Karpas-422 (cell line): ENCODE results near the gene FBXO28. TPM values are rescaled to one million over a fixed set of nuclear protein-coding genes. Genes with fewer than 3 reads are reported as not detected.

ENCODE experiments used
- DNase-seq: peaks from one replicate; pipeline ENCODE4 v3.0.0-alpha.2; 2015
- H2AFZ ChIP-seq: fragments of 200-600 bp; sonication (generic); 2 replicates; pipeline ENCODE4 v1.6.1; 2014; ENCODE audit warnings: antibody characterized with exemption, low read length, mixed read lengths
- H3K27ac ChIP-seq: fragments of 200-600 bp; sonication (generic); 2 replicates; pipeline ENCODE4 v1.5.1; 2014; ENCODE audit warnings: mild to moderate bottlenecking, low read length, moderate library complexity
- H3K27me3 ChIP-seq: fragments of 200-600 bp; sonication (generic); 2 replicates; pipeline ENCODE4 v1.6.1; 2014; ENCODE audit warnings: low read length, mixed read lengths
- H3K36me3 ChIP-seq: fragments of 200-600 bp; sonication (generic); 2 replicates; pipeline ENCODE4 v1.6.1; 2014; ENCODE audit warnings: low read length, mixed read lengths; ENCODE audit not compliant: insufficient read depth
- H3K4me1 ChIP-seq: fragments of 200-600 bp; sonication (generic); 2 replicates; pipeline ENCODE4 v1.6.1; 2014; ENCODE audit warnings: mild to moderate bottlenecking, low read length, mixed read lengths
- H3K4me2 ChIP-seq: fragments of 200-600 bp; sonication (generic); 2 replicates; pipeline ENCODE4 v1.6.1; 2014; ENCODE audit warnings: low read length, low read depth, mild to moderate bottlenecking; ENCODE audit not compliant: poor library complexity, severe bottlenecking
- H3K4me3 ChIP-seq: fragments of 200-600 bp; sonication (generic); 2 replicates; pipeline ENCODE4 v1.5.1; 2014; ENCODE audit warnings: mild to moderate bottlenecking, antibody characterized with exemption, low read length, mixed read lengths
- H3K79me2 ChIP-seq: fragments of 200-600 bp; sonication (generic); 2 replicates; pipeline ENCODE4 v1.6.1; 2014; ENCODE audit warnings: mild to moderate bottlenecking, low read length, mixed read lengths
- H3K9ac ChIP-seq: fragments of 200-600 bp; sonication (generic); 2 replicates; pipeline ENCODE4 v1.6.0; 2014; ENCODE audit warnings: low read length
- H3K9me2 ChIP-seq: fragments of 200-600 bp; sonication (generic), shearing (Covaris generic); replicated peaks from 2 replicates; pipeline ENCODE4 v1.6.0; 2014; ENCODE audit warnings: mild to moderate bottlenecking, low read length, moderate library complexity; ENCODE audit not compliant: insufficient read depth
- H3K9me3 ChIP-seq: fragments of 300-700, 200-600 bp; sonication (generic); 2 replicates; pipeline ENCODE4 v1.6.1; 2014; ENCODE audit warnings: low read length, mixed read lengths
- H4K20me1 ChIP-seq: fragments of 200-600 bp; sonication (generic); 2 replicates; pipeline ENCODE4 v1.6.1; 2014; ENCODE audit warnings: mild to moderate bottlenecking, antibody characterized with exemption, low read length, low read depth; ENCODE audit not compliant: insufficient read depth
- total RNA-seq: library from RNA; depleted of rRNA; stranded (reverse); fragments of >200 nt; shearing (Covaris generic); gene quantifications from 2 replicates; pipeline ENCODE4 v1.2.3, GENCODE V29; 2014; ENCODE audit warnings: low replicate concordance

Gene FBXO28
- total RNA-seq, 1 experiment from 2014 or later = 33.4 TPM

DNA sequence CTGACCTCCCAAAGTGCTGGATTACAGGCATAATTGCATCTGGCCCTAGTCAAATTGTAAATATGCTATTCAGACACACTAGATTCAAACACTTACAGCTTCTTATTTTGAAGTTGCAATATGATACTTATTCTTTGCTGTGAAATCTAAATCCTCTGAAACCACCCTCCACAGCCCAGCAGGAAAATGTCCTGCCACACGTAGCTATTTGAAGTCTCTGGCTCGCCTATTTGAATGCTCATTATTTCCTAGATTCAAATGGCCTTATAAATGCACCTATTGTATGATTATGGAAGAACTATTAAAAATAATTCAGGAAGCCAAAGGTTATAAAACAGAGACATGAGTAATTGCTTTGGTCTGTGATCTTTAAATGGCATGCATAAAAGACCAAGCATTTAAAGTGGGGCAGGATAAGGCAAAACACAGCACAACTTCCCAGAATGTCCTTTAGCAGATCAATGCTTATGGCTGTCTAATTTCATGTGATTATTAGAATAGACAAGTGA, 26.6 kb upstream of the FBXO28 start:
- Histone ChIP-seq H3K9me3 (no peaks in the 10 kb centered on the region), H3K9ac (no peak overlapping the region), H2AFZ (no peak overlapping the region), H3K36me3 (no peaks in the 10 kb centered on the region), H3K4me2 (no peak overlapping the region), H3K9me2 (no peaks in the 10 kb centered on the region), H3K27ac (no peak overlapping the region), H3K79me2 (no peaks in the 10 kb centered on the region), H3K4me1 (no peaks in the 10 kb centered on the region), H3K4me3 (no peak overlapping the region), H3K27me3 (no peaks in the 10 kb centered on the region), H4K20me1 (no peaks in the 10 kb centered on the region)
- DNase-seq = no peak

DNA sequence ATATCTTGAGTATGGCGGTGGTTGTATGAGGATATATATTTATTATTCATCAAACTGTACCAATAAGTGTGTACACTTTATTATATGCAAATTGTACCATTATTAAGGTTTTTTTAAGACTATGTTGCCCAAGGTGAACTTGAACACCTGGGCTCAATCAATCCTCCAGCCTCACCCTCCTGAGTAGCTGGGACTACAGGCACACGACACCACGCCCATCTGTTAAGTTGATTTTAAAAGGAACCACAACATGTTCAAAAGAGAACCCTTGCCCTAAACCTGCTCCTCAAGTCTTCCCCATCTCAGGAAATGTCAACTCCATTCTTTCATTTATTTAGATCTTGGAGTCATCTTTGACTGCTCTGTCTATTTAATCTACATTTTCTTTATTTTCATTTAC, 24.3 kb upstream of the FBXO28 start:
- no peaks in the 10 kb centered on the region for H3K9me2 ChIP-seq
- no peak overlapping the region for H3K4me3 ChIP-seq
- H3K4me2 ChIP-seq = no peak overlapping the region
- no peak for DNase-seq
- no peaks in the 10 kb centered on the region for H3K4me1 ChIP-seq
- H2AFZ ChIP-seq = no peak overlapping the region
- no peaks in the 10 kb centered on the region for H3K9me3 ChIP-seq
- H3K27ac ChIP-seq = no peak overlapping the region
- H3K79me2 ChIP-seq = no peaks in the 10 kb centered on the region
- H3K9ac ChIP-seq = no peak overlapping the region
- H3K27me3 ChIP-seq = no peaks in the 10 kb centered on the region
- H3K36me3 ChIP-seq = no peaks in the 10 kb centered on the region
- no peaks in the 10 kb centered on the region for H4K20me1 ChIP-seq

DNA sequence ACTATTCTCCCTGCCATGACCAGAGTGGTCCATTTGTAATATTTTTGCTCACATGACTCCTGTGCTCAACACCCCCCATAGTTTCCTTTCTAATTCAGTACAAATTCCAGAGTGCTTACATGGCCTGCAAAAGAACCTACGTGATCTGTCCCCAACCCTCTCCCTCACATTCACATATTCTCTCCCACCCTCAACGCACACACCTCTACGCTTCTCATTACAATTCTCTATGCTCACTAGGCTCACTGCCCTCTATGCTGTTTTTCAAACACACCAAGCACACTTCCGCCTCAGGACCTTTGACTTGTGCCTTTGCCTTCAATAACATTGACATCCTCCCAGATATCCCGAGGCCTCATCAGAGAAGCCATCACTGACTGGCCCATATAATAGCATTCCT, 23.8 kb upstream of the FBXO28 start:
- Histone ChIP-seq H3K27me3 (no peaks in the 10 kb centered on the region), H3K4me3 (no peak overlapping the region), H4K20me1 (no peaks in the 10 kb centered on the region), H3K36me3 (no peaks in the 10 kb centered on the region), H2AFZ (no peak overlapping the region), H3K9ac (no peak overlapping the region), H3K27ac (no peak overlapping the region), H3K4me2 (no peak overlapping the region), H3K9me3 (no peaks in the 10 kb centered on the region), H3K4me1 (no peaks in the 10 kb centered on the region), H3K79me2 (no peaks in the 10 kb centered on the region), H3K9me2 (no peaks in the 10 kb centered on the region)
- DNase-seq = no peak

DNA sequence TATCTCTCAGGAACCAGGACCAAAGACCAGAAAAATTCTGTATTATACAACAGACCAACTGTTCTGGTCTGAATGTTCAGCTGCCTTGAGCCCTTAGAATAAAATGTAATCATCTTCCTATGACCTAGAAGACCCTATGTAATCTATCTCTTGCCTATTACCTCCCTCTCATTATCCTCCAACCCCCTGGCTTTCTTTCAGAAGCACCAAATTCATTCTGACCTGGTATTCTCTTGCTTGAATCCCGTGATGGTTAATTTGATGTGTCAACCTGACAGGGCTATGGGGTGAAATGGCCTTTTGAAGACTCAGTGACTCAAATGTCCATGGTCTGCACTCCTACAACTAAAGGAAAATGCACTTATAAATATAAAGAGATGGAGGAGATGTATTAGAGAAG, 21.8 kb upstream of the FBXO28 start:
- no peak overlapping the region for H3K27ac ChIP-seq
- no peaks in the 10 kb centered on the region for H3K27me3 ChIP-seq
- no peak overlapping the region for H3K4me2 ChIP-seq
- H3K36me3 ChIP-seq = no peaks in the 10 kb centered on the region
- DNase-seq = no peak
- no peak overlapping the region for H3K4me3 ChIP-seq
- H2AFZ ChIP-seq = no peak overlapping the region
- H4K20me1 ChIP-seq = no peaks in the 10 kb centered on the region
- no peaks in the 10 kb centered on the region for H3K79me2 ChIP-seq
- no peaks in the 10 kb centered on the region for H3K9me3 ChIP-seq
- H3K9me2 ChIP-seq = no peaks in the 10 kb centered on the region
- H3K9ac ChIP-seq = no peak overlapping the region
- no peaks in the 10 kb centered on the region for H3K4me1 ChIP-seq

DNA sequence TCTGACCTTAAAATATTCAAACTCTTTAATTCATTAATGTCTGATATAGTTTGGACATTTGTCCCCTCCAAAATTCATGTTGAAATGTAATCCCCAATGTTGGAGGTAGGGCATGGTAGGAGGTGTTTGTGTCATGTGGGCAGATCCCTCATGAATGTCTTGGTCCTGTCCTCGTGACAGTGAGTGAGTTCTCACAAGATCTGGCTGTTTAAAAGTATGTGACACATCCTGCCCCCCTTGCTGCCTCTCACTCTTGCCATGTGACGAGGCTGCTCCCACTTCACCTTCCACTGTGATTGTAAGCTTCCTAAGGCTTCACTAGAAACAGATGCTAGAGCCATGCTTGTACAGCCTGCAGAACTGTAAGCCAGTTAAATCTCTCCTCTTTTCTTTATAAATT, 21.3 kb upstream of the FBXO28 start:
- Histone ChIP-seq H3K4me3 (no peak overlapping the region), H3K9me3 (no peaks in the 10 kb centered on the region), H2AFZ (no peak overlapping the region), H3K9ac (no peak overlapping the region), H3K79me2 (no peaks in the 10 kb centered on the region), H3K27me3 (no peaks in the 10 kb centered on the region), H3K4me1 (no peaks in the 10 kb centered on the region), H3K4me2 (no peak overlapping the region), H3K9me2 (no peaks in the 10 kb centered on the region), H3K36me3 (no peaks in the 10 kb centered on the region), H3K27ac (no peak overlapping the region), H4K20me1 (no peaks in the 10 kb centered on the region)
- DNase-seq = peak; percentile 31

DNA sequence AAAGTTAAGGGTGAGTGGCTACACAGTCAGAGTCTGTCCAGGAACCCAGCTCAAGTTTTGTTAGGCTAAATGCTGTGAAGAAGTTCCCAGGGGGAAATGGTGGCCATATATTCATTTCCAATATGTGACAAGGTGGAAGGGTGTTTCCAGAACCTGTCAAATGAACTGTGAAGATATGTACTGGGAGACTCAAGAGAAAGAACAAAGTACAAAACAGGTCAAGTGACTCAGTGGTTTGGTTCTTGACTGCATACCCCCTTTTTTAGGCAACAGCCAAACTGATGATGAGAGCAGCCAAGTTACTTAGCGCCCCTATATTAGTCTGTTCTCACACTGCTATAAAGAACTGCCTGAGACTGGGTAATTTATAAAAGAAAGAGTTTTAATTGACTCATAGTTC, 18.6 kb upstream of the FBXO28 start:
- Histone ChIP-seq H4K20me1 (no peaks in the 10 kb centered on the region), H3K79me2 (no peaks in the 10 kb centered on the region), H3K4me2 (no peak overlapping the region), H3K9me3 (no peaks in the 10 kb centered on the region), H3K27ac (no peak overlapping the region), H3K9ac (no peak overlapping the region), H3K36me3 (no peaks in the 10 kb centered on the region), H3K27me3 (no peaks in the 10 kb centered on the region), H2AFZ (no peak overlapping the region), H3K4me1 (no peaks in the 10 kb centered on the region), H3K9me2 (no peaks in the 10 kb centered on the region), H3K4me3 (no peak overlapping the region)
- peak; percentile 28 for DNase-seq

DNA sequence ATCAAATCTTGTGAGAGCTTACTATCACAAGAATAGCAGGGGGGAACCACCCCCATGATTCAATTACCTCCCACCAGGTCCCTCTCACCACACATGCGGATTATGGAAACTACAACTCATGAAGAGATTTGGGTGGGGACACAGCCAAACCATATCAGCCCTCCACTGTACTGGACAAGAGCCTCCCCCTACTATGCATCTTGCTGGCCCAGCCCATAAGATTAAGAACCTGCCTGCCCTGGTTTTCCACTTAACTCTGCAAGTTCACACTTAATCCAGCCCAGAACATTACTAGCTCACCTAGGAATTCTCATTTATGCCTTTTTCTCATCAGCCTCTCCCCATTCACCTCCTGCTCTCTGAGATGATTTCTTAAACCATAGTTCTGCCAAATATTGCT, 18.0 kb upstream of the FBXO28 start:
- H3K27me3 ChIP-seq = no peaks in the 10 kb centered on the region
- H3K4me3 ChIP-seq = no peak overlapping the region
- peak; percentile 34 for DNase-seq
- H3K79me2 ChIP-seq = no peaks in the 10 kb centered on the region
- no peaks in the 10 kb centered on the region for H3K9me2 ChIP-seq
- H3K9ac ChIP-seq = no peak overlapping the region
- H4K20me1 ChIP-seq = no peaks in the 10 kb centered on the region
- no peaks in the 10 kb centered on the region for H3K9me3 ChIP-seq
- no peak overlapping the region for H3K4me2 ChIP-seq
- H3K4me1 ChIP-seq = no peaks in the 10 kb centered on the region
- no peaks in the 10 kb centered on the region for H3K36me3 ChIP-seq
- no peak overlapping the region for H2AFZ ChIP-seq
- no peak overlapping the region for H3K27ac ChIP-seq

DNA sequence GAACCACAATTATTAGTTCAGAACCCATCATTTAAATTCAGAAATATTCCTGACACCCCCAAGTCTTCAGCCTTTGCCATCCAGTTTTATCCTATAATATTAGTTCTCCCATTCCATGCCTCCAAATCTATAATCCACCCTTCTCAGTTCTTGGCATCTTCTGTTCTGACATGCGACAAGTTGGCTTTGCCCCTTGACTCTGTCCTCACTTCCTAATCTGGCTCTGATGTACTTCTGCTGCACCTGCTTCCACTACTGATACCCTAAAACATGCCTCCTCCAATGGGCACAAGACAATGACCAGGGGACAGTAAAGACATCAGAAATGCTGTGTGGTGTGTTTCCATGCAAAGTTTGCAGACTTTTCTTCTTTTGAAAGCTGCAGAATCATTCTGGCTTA, 17.1 kb upstream of the FBXO28 start:
- no peak overlapping the region for H3K27ac ChIP-seq
- peak; percentile 17 for DNase-seq
- no peaks in the 10 kb centered on the region for H3K36me3 ChIP-seq
- no peaks in the 10 kb centered on the region for H3K27me3 ChIP-seq
- H3K9ac ChIP-seq = no peak overlapping the region
- H4K20me1 ChIP-seq = no peaks in the 10 kb centered on the region
- no peaks in the 10 kb centered on the region for H3K4me1 ChIP-seq
- no peaks in the 10 kb centered on the region for H3K79me2 ChIP-seq
- no peak overlapping the region for H3K4me3 ChIP-seq
- H3K4me2 ChIP-seq = no peak overlapping the region
- H3K9me3 ChIP-seq = no peaks in the 10 kb centered on the region
- H3K9me2 ChIP-seq = no peaks in the 10 kb centered on the region
- H2AFZ ChIP-seq = no peak overlapping the region

DNA sequence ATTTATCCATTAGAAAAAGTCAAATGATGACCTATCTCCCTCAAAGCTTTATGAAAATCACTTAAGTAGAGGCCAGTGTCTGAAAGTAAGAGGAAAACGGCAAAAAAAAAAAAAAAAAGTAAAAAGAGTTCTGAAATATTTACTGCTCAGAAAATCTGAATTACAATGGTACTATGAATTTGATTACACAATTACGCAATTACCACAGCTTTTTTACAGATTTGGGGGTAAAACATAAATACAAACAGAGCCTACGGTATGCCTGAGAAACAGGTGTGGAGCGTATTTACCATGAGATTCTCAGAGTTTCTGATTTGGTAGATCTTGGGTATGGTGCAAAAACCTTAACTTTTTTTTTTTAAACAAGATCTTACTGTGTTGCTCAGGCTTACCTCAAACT, 15.9 kb upstream of the FBXO28 start:
- no peak overlapping the region for H3K27ac ChIP-seq

More for the DNA sequence above, 15.9 kb upstream of the FBXO28 start:
- Histone ChIP-seq H3K79me2 (no peaks in the 10 kb centered on the region), H3K4me1 (no peaks in the 10 kb centered on the region), H3K4me2 (no peak overlapping the region), H3K36me3 (no peaks in the 10 kb centered on the region), H3K9me3 (no peaks in the 10 kb centered on the region), H2AFZ (no peak overlapping the region), H3K27me3 (no peaks in the 10 kb centered on the region), H3K9me2 (no peaks in the 10 kb centered on the region), H3K4me3 (no peak overlapping the region), H4K20me1 (no peaks in the 10 kb centered on the region), H3K9ac (no peak overlapping the region)
- peak; percentile 22 for DNase-seq
